NT2/D1 (cell line): ENCODE measurements around the gene RNF10.

ENCODE experiments used
- YY1 ChIP-seq: IDR thresholded peaks from 2 replicates; pipeline ENCODE4 v1.6.1; 2011; ENCODE audit not compliant: insufficient read length, insufficient read depth
- ZNF274 ChIP-seq: IDR thresholded peaks from 2 replicates; pipeline ENCODE4 v1.6.1; 2011; ENCODE audit warnings: mild to moderate bottlenecking, low read depth, low read length

DNA sequence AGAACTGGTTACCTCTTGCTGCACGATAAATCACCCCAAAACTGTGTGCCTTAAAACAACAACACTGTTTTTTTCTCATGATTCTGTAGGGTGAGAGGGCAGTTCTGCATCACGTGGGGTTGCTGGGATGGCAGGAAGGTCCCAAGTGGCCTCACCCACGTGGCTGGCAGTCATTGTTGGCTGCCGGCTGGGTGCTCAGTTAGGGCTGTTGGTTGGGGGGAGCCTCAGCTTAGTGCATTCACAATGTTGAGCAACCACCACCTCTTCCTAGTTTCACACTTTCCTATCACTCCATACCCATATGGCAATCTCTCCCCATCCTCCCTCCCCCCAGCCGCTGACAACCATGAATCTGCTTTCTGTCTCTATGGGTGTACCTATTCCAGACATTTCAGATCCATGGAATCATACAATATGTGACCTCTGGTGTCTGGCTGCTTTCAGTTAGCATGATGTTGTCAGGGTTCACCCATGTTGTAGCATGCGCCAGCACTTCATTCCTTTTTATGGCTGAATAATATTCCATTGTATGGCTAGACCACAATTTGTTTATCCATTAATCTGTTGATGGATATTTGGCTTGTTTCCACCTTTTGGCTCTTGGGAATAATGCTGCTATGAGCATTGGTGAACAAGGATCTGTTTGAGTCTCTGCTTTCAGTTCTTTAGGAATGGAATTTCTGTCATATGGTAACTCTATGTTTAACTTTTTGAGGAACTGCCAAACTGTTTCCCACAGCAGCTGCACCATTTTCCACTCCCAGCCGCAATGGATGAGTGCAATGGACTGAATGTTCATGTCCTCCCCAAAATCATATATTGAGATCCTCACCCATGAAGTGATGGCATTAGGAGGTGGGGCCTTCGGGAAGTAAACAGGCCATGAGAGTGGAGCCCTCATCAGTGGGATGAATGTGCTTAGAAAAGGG, 58.2 kb downstream of the RNF10 start:
- no peak for TF ChIP-seq YY1
- no peak for TF ChIP-seq ZNF274
